Activated T-cell treated with anti-CD3 and anti-CD28 coated beads, Interleukin-2, amount 50 U/mL, for 72 hours (primary cell): ENCODE data around the gene PAK3. TPM values are rescaled to one million over a fixed set of nuclear protein-coding genes. Genes with fewer than 3 reads are reported as not detected.

Source experiments
- ATAC-seq, 2 donors: fragments of 150-1000 bp; cut with Tn5 transposase; replicated peaks in 1 of 2; 2 replicates each; pipeline ENCODE4 v1.10.0; 2021; ENCODE audit warnings: moderate library complexity in 2 of 2, mild to moderate bottlenecking in 1 of 2
- DNase-seq, 2 donors: peaks; one replicate each; pipeline ENCODE4 v3.0.0; 2021 to 2022; ENCODE audit warnings: mixed read lengths in 1 of 2
- H3K27ac Mint-ChIP-seq: one replicate; pipeline ENCODE4 v1.8.0; 2022; ENCODE audit warnings: mild to moderate bottlenecking, moderate library complexity, mixed read lengths
- H3K27me3 Mint-ChIP-seq: one replicate; pipeline ENCODE4 v1.8.0; 2022; ENCODE audit warnings: low read depth, mixed read lengths
- H3K36me3 Mint-ChIP-seq, 2 donors: one replicate each; pipeline ENCODE4 v1.8.0; 2022; ENCODE audit warnings: mixed read lengths in 2 of 2, mild to moderate bottlenecking in 1 of 2; ENCODE audit not compliant: insufficient read depth in 2 of 2
- H3K4me1 Mint-ChIP-seq: one replicate; pipeline ENCODE4 v1.8.0; 2022; ENCODE audit warnings: low read depth, mixed read lengths
- H3K4me3 Mint-ChIP-seq, 2 donors: one replicate each; pipeline ENCODE4 v1.8.0; 2022; ENCODE audit warnings: mild to moderate bottlenecking in 2 of 2, mixed read lengths in 2 of 2, moderate library complexity in 2 of 2
- H3K9me3 Mint-ChIP-seq, 2 donors: one replicate each; pipeline ENCODE4 v1.8.0; 2022; ENCODE audit warnings: mixed read lengths in 2 of 2
- total RNA-seq, 2 donors: library from RNA; stranded (reverse); gene quantifications; one replicate each; pipeline ENCODE4 v1.2.3, GENCODE V29; 2022

Gene PAK3
- total RNA-seq, 2 donors from 2014 or later = 1.1 to 1.8 TPM

GRCh38 chrX:111244235-111244750 lies 148.3 kb downstream of the PAK3 start:
- DNase-seq (no peak), ATAC-seq (no peak)
- no peaks in the 10 kb centered on the region for H3K36me3 Mint-ChIP-seq
- no peak overlapping the region for H3K27ac Mint-ChIP-seq
- H3K4me3 Mint-ChIP-seq = no peak overlapping the region
- no peaks in the 10 kb centered on the region for H3K4me1 Mint-ChIP-seq
- H3K27me3 Mint-ChIP-seq = peaks cover 68% of the 10 kb centered on the region
- no peaks in the 10 kb centered on the region for H3K9me3 Mint-ChIP-seq

- no peaks in the 10 kb centered on the region for H3K4me1 Mint-ChIP-seq
- no peak for ATAC-seq
- H3K9me3 Mint-ChIP-seq = no peaks in the 10 kb centered on the region
- H3K4me3 Mint-ChIP-seq = no peak overlapping the region
- no peak for DNase-seq
- H3K36me3 Mint-ChIP-seq = no peaks in the 10 kb centered on the region
- H3K27me3 Mint-ChIP-seq = peaks cover 37% of the 10 kb centered on the region
- no peak overlapping the region for H3K27ac Mint-ChIP-seq
These were observed 159.1 kb downstream of the PAK3 start for GRCh38 chrX:111254896-111255693.

GRCh38 chrX:111257733-111258132 lies 161.7 kb downstream of the PAK3 start:
- Mint-ChIP-seq H3K4me3 (no peak overlapping the region), H3K4me1 (no peaks in the 10 kb centered on the region), H3K9me3 (no peaks in the 10 kb centered on the region), H3K27ac (no peak overlapping the region), H3K36me3 (no peaks in the 10 kb centered on the region), H3K27me3 (peaks cover 40% of the 10 kb centered on the region)
- DNase-seq = no peak
- ATAC-seq = no peak

- Mint-ChIP-seq H3K27me3 (peaks cover 42% of the 10 kb centered on the region), H3K27ac (no peak overlapping the region), H3K36me3 (no peaks in the 10 kb centered on the region), H3K9me3 (no peaks in the 10 kb centered on the region), H3K4me3 (no peak overlapping the region), H3K4me1 (no peaks in the 10 kb centered on the region)
- ATAC-seq = no peak
- DNase-seq = no peak
These were observed 163.6 kb downstream of the PAK3 start for GRCh38 chrX:111259559-111259958.

GRCh38 chrX:111260451-111260850 lies 164.5 kb downstream of the PAK3 start:
- ATAC-seq (no peak), DNase-seq (no peak)
- Mint-ChIP-seq H3K4me1 (no peaks in the 10 kb centered on the region), H3K27ac (no peak overlapping the region), H3K9me3 (no peaks in the 10 kb centered on the region), H3K4me3 (no peak overlapping the region), H3K27me3 (peaks cover 35% of the 10 kb centered on the region), H3K36me3 (no peaks in the 10 kb centered on the region)

GRCh38 chrX:111262086-111262485 lies 166.1 kb downstream of the PAK3 start:
- no peaks in the 10 kb centered on the region for H3K4me1 Mint-ChIP-seq
- DNase-seq (no peak), ATAC-seq (no peak)
- no peak overlapping the region for H3K27ac Mint-ChIP-seq
- H3K27me3 Mint-ChIP-seq = peaks cover 48% of the 10 kb centered on the region
- H3K4me3 Mint-ChIP-seq = no peak overlapping the region
- no peaks in the 10 kb centered on the region for H3K9me3 Mint-ChIP-seq
- H3K36me3 Mint-ChIP-seq = no peaks in the 10 kb centered on the region

GRCh38 chrX:111264385-111264784 lies 168.4 kb downstream of the PAK3 start:
- peaks cover 54% of the 10 kb centered on the region for H3K27me3 Mint-ChIP-seq
- no peak overlapping the region for H3K4me3 Mint-ChIP-seq
- H3K27ac Mint-ChIP-seq = no peak overlapping the region
- no peaks in the 10 kb centered on the region for H3K4me1 Mint-ChIP-seq
- ATAC-seq = no peak
- no peaks in the 10 kb centered on the region for H3K9me3 Mint-ChIP-seq
- H3K36me3 Mint-ChIP-seq = no peaks in the 10 kb centered on the region
- no peak for DNase-seq

- Mint-ChIP-seq H3K27me3 (peaks cover 53% of the 10 kb centered on the region), H3K27ac (no peak overlapping the region), H3K9me3 (no peaks in the 10 kb centered on the region), H3K36me3 (no peaks in the 10 kb centered on the region), H3K4me3 (no peak overlapping the region), H3K4me1 (no peaks in the 10 kb centered on the region)
- DNase-seq = no peak
- ATAC-seq = no peak
These were observed 169.5 kb downstream of the PAK3 start for GRCh38 chrX:111265486-111265885.

- no peak for DNase-seq
- no peak for ATAC-seq
- H3K27ac Mint-ChIP-seq = no peak overlapping the region
- H3K36me3 Mint-ChIP-seq = no peaks in the 10 kb centered on the region
- H3K9me3 Mint-ChIP-seq = no peaks in the 10 kb centered on the region
- peaks cover 64% of the 10 kb centered on the region for H3K27me3 Mint-ChIP-seq
- no peaks in the 10 kb centered on the region for H3K4me1 Mint-ChIP-seq
- H3K4me3 Mint-ChIP-seq = no peak overlapping the region
These were observed 172.5 kb downstream of the PAK3 start for GRCh38 chrX:111268506-111268905.

- Mint-ChIP-seq H3K36me3 (no peaks in the 10 kb centered on the region), H3K4me3 (no peak within 1 kb of the TSS), H3K27ac (no peak within 1 kb of the TSS), H3K9me3 (peaks cover 0 to 1% of the 10 kb centered on the region in 2 donors), H3K4me1 (no peaks in the 10 kb centered on the region), H3K27me3 (peaks cover 70% of the 10 kb centered on the region)
- no peak for ATAC-seq
- no peak for DNase-seq
These were observed 174.3 kb downstream of the PAK3 start, which contains the start of gene CAPN6 for GRCh38 chrX:111270339-111270738. TSS of gene CAPN6 (minus strand) at chrX:111270483. CDS start at chrX:111263936, 6,547 bp downstream.

Other genes starting within 250 kb of the PAK3 start
- not detected for gene CAPN6, start 174.3 kb downstream of the PAK3 start, total RNA-seq